ENCODE measurements around the gene TRIM15. TPM values are rescaled to one million over a fixed set of nuclear protein-coding genes. Genes with fewer than 3 reads are reported as not detected.

TRIM15 gene
- total and polyA plus RNA-seq, 9 of the 15 experiments (the other 6 are each of a cell fraction or from before 2014, with no cell fraction given): 0.06 to 2.6 (median 0.83) TPM

- ATAC-seq: no peak; the same call in 2 of the 3 replicates
- H3K4me3 ChIP-seq: no peak overlapping the region
- peaks cover 23 to 39% of the 10 kb centered on the region in 2 experiments; a peak in 4 of 5 replicates for H3K27me3 ChIP-seq (ENCODE audit: control insufficient read depth in 2 of 2, insufficient read depth in 2 of 2, low read length in 2 of 2)
- H2AFZ ChIP-seq (ENCODE audit: low read depth, low read length): no peak overlapping the region
- H3K9me3 ChIP-seq (replicated peaks; ENCODE audit: control insufficient read depth, insufficient read depth, low read depth, low read length): no peaks in the 10 kb centered on the region
- intact Hi-C loops (cut with micrococcal nuclease) (no loop called here), in situ Hi-C loops (cut with MboI) (no loop called here)
- no TSS peak for BruUV-seq (replicated peaks)
- POLR2A ChIA-PET: no interaction called here
- no peak overlapping the region for H3K4me2 ChIP-seq (ENCODE audit: insufficient read depth, low read length)
- CTCF ChIA-PET (ENCODE audit: low intra/inter-chr PET ratio): no interaction called here
- H3K27ac ChIP-seq (ENCODE audit: extremely low read depth, low read depth, low read length): no peak overlapping the region
- 6% methylated on average over 7 of the region's 7 CpGs for WGBS (ENCODE audit: insufficient coverage, low coverage, missing lambda C conversion rate)
- TF ChIP-seq GTF3C2 (IDR thresholded peaks at IDR 0.05; ENCODE audit: borderline replicate concordance, extremely low read depth, insufficient read length): no peak
- H3K79me2 ChIP-seq (ENCODE audit: control insufficient read depth, insufficient read depth, low read length): no peaks in the 10 kb centered on the region
- DNase-seq (ENCODE audit: extremely low read depth in 1 of 4, low spot score in 3 of 4): no peak
- H3K36me3 ChIP-seq (ENCODE audit: control insufficient read depth, insufficient read depth, low read length): no peaks in the 10 kb centered on the region
- peaks cover 0 to 3% of the 10 kb centered on the region in 2 experiments; a peak in 1 of 5 replicates for H3K4me1 ChIP-seq (replicated peaks in 1 of 2; ENCODE audit: control insufficient read depth in 2 of 2, insufficient read depth in 2 of 2, low read length in 2 of 2)
- H4K20me1 ChIP-seq (replicated peaks; ENCODE audit: control insufficient read depth, insufficient read depth, low read length): no peaks in the 10 kb centered on the region
- no peak for FAIRE-seq
- no peak overlapping the region for H3K9ac ChIP-seq (ENCODE audit: insufficient read depth in 1 of 2, low read depth in 2 of 2, low read length in 2 of 2)
- H3K9me1 ChIP-seq (ENCODE audit: control insufficient read depth, insufficient read depth, low read length): no peaks in the 10 kb centered on the region
Observed at GRCh38 chr6:30192076-30192475, 28.7 kb downstream of the TRIM15 start.

Measured in K562 (cell line).